Dedifferentiated amniotic fluid mesenchymal stem cell (primary cell): ENCODE measurements around the gene TTLL11.
A peak's percentile ranks its signal among the peaks of the same experiment; 100 is the strongest.
"Not testable (repeated sequence)": the region's sequence is repeated elsewhere in the genome, so short reads cannot be mapped to it uniquely, and the experiment has no call there.

ENCODE experiments used
- DNase-seq: peaks from one replicate; pipeline ENCODE4 v3.0.0-alpha.2; 2016; ENCODE audit errors: extremely low spot score

The TTLL11 gene

GRCh38 chr9:122001491-122002201 is 91.5 kb downstream of the TTLL11 start:
- DNase-seq: no peak

- not testable (repeated sequence) for DNase-seq
These were observed 92.6 kb downstream of the TTLL11 start for GRCh38 chr9:122000526-122000925.

GRCh38 chr9:121999556-121999955 is 93.6 kb downstream of the TTLL11 start:
- DNase-seq: no peak

GRCh38 chr9:121998513-121999049 is 94.5 kb downstream of the TTLL11 start:
- no peak for DNase-seq

GRCh38 chr9:121997791-121998190 is 95.3 kb downstream of the TTLL11 start:
- DNase-seq: no peak

GRCh38 chr9:121996783-121997182 is 96.3 kb downstream of the TTLL11 start:
- no peak for DNase-seq

GRCh38 chr9:121995997-121996396 is 97.1 kb downstream of the TTLL11 start:
- DNase-seq: no peak

GRCh38 chr9:121992571-121993212 is 100.4 kb downstream of the TTLL11 start:
- peak; percentile 85 for DNase-seq

GRCh38 chr9:121991307-121991661 is 101.8 kb downstream of the TTLL11 start:
- no peak for DNase-seq

GRCh38 chr9:121990600-121991306 is 102.4 kb downstream of the TTLL11 start:
- no peak for DNase-seq

- DNase-seq: no peak
These were observed 104.1 kb downstream of the TTLL11 start for GRCh38 chr9:121989010-121989409.

GRCh38 chr9:121987314-121987713 is 105.8 kb downstream of the TTLL11 start:
- no peak for DNase-seq

GRCh38 chr9:121985792-121986494 is 107.2 kb downstream of the TTLL11 start:
- DNase-seq: no peak

- DNase-seq: peak; percentile 85
These were observed 108.2 kb downstream of the TTLL11 start for GRCh38 chr9:121984726-121985402.

- no peak for DNase-seq
These were observed 109.4 kb downstream of the TTLL11 start for GRCh38 chr9:121983736-121984135.

GRCh38 chr9:121981118-121981883 is 111.8 kb downstream of the TTLL11 start:
- no peak for DNase-seq

GRCh38 chr9:121980665-121981064 is 112.4 kb downstream of the TTLL11 start:
- not testable (repeated sequence) for DNase-seq

GRCh38 chr9:121979736-121980135 is 113.4 kb downstream of the TTLL11 start:
- DNase-seq: no peak

- no peak for DNase-seq
These were observed 116.4 kb downstream of the TTLL11 start for GRCh38 chr9:121976751-121977150.

- DNase-seq: no peak
These were observed 117.3 kb downstream of the TTLL11 start for GRCh38 chr9:121975801-121976277.

GRCh38 chr9:121974421-121974820 is 118.7 kb downstream of the TTLL11 start:
- no peak for DNase-seq
